NCI-H345 (cell line): ENCODE results near the gene OR11L1.

Experiments
- DNase-seq: peaks from one replicate; lab custom pipeline; 2025; lab: John Stamatoyannopoulos, UW

Gene OR11L1

GRCh38 chr1:247841796-247842195 lies at the start of gene OR11L1:
Gene OR11L1, minus strand, starts transcription at chr1:247841896. Its CDS starts 0 bp downstream, at chr1:247841896.
- no peak for DNase-seq

GRCh38 chr1:247884797-247885413 lies 43.2 kb upstream of the OR11L1 start:
- no peak for DNase-seq

- no peak for DNase-seq
These were observed 41.6 kb upstream of the OR11L1 start for GRCh38 chr1:247883346-247883745.

- DNase-seq = no peak
These were observed 23.7 kb upstream of the OR11L1 start for GRCh38 chr1:247865416-247865815.

- DNase-seq = no peak
These were observed 22.9 kb upstream of the OR11L1 start for GRCh38 chr1:247864644-247865043.

- DNase-seq = no peak
These were observed 21.1 kb upstream of the OR11L1 start for GRCh38 chr1:247862756-247863155.

GRCh38 chr1:247857985-247858619 lies 16.4 kb upstream of the OR11L1 start:
- DNase-seq = no peak

- no peak for DNase-seq
These were observed 15.6 kb upstream of the OR11L1 start, which contains the start of gene TRIM58 for GRCh38 chr1:247857069-247857984. Gene TRIM58, plus strand, starts transcription at chr1:247857187. Its CDS starts 60 bp downstream, at chr1:247857247.

- no peak for DNase-seq
These were observed 14.2 kb upstream of the OR11L1 start for GRCh38 chr1:247855911-247856310.

GRCh38 chr1:247854899-247855545 lies 13.3 kb upstream of the OR11L1 start:
- no peak for DNase-seq

- no peak for DNase-seq
These were observed 7.9 kb upstream of the OR11L1 start for GRCh38 chr1:247849616-247850015.

- DNase-seq = no peak
These were observed 6.7 kb upstream of the OR11L1 start for GRCh38 chr1:247848346-247848745.

- DNase-seq = no peak
These were observed 4.0 kb upstream of the OR11L1 start for GRCh38 chr1:247845693-247846017.

GRCh38 chr1:247845011-247845692 lies 3.5 kb upstream of the OR11L1 start:
- no peak for DNase-seq

- no peak for DNase-seq
These were observed 1.7 kb upstream of the OR11L1 start for GRCh38 chr1:247843411-247843810.

- DNase-seq = no peak
These were observed 878 bp downstream of the OR11L1 start for GRCh38 chr1:247840818-247841217.

GRCh38 chr1:247833601-247834000 lies 8.1 kb downstream of the OR11L1 start:
- DNase-seq = no peak

- no peak for DNase-seq
These were observed 12.0 kb downstream of the OR11L1 start for GRCh38 chr1:247829656-247830055.

- no peak for DNase-seq
These were observed 16.3 kb downstream of the OR11L1 start for GRCh38 chr1:247825362-247825761.

GRCh38 chr1:247824023-247824422 lies 17.7 kb downstream of the OR11L1 start, which contains the start of gene OR14A16:
Gene OR14A16, minus strand, starts transcription at chr1:247824119. Its CDS starts 8,390 bp downstream, at chr1:247815729.
- no peak for DNase-seq

- no peak for DNase-seq
These were observed 19.6 kb downstream of the OR11L1 start for GRCh38 chr1:247822060-247822459.

GRCh38 chr1:247812637-247813036 lies 29.1 kb downstream of the OR11L1 start:
- DNase-seq = no peak
